HG02759 (cell line): ENCODE data around the gene ZDHHC19.
"Not testable (repeated sequence)": the region's sequence is repeated elsewhere in the genome, so short reads cannot be mapped to it uniquely, and the experiment has no call there.

ENCODE experiments used
- ATAC-seq: cut with Tn5 transposase; IDR thresholded peaks from one replicate; pipeline ENCODE4 v1.9.1; 2021; ENCODE audit warnings: mild to moderate bottlenecking, moderate library complexity; ENCODE audit not compliant: unreplicated experiment

Gene ZDHHC19, protein sequence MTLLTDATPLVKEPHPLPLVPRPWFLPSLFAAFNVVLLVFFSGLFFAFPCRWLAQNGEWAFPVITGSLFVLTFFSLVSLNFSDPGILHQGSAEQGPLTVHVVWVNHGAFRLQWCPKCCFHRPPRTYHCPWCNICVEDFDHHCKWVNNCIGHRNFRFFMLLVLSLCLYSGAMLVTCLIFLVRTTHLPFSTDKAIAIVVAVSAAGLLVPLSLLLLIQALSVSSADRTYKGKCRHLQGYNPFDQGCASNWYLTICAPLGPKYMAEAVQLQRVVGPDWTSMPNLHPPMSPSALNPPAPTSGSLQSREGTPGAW

DNA sequence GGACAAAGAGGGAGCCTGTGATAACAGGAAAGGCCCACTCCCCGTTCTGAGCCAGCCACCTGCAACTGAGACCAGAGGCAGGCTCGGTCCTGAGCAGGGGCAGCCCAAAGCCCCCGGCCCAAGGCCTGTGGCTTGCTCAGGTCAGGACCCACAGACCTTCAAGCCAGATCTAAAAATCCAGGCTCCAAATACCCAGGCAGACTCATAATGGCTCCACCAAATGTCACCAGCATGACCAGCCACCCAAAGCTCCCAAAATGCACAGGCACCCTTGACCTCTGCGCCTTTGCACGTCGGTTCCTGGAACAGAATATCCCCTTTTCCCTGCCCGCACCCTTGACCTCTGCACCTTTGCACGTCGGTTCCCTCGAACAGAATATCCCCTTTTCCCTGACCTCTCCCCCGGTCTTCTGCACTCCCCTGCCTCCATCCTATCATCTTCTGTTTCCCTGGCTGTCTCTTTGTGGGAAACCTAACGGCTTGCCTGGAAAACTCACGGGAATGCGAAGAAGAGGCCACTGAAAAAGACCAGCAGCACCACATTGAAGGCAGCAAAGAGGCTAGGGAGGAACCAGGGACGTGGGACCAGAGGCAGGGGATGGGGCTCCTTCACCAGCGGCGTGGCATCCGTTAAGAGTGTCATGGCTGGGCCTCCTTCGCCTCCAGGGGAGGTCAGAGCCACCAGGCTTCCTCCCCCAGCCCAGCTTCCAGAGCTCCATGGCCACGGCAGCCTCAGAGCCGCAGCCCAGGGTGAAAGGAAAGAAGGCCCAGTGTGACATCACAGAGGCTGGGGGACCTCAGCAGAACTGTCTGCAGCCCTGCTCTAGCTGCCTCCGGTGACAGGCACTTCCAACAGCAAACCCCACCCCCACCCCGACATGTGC lies at the start of gene ZDHHC19:
Gene ZDHHC19, minus strand, starts transcription at position 728 of the 884 bp plus-strand sequence. Its CDS starts 85 bp downstream, at position 643.
- no peak for ATAC-seq

DNA sequence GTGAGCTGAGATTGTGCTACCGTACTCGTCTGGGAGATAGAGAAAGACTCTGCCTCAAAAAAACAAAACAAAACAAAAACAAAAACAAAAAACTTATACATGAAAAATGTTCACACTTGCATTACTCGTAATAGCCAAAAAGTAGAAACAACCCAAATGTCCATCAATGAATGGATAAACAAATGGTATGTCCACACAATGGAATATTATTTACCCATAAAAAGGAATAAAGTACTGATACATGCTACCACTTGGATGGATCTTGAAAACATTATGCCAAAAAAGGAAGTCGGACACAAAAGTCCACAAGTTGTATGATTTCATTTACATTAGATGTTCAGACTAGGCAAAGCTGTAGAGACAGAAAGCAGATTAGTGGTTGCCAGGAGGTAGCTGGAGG lies 49.6 kb upstream of the ZDHHC19 start:
- ATAC-seq = no peak

DNA sequence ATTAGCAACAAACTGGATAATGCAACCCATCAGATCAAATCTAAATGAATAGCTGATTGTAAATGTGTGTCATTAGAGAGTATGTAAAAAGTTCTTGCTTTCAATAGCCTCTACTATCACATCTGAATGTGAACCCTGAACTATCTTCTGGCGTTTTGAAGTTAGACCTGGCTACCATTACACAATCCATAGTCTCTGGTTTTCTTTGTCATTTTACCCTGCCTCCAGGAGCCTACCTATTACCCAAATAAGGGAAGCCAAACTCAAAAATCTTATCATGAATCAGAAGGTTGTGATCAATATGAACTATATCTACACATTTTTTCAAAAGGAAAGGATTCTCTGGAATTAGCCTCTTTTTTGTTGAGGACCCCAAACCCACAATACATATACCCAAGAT lies 44.6 kb upstream of the ZDHHC19 start:
- ATAC-seq = no peak

DNA sequence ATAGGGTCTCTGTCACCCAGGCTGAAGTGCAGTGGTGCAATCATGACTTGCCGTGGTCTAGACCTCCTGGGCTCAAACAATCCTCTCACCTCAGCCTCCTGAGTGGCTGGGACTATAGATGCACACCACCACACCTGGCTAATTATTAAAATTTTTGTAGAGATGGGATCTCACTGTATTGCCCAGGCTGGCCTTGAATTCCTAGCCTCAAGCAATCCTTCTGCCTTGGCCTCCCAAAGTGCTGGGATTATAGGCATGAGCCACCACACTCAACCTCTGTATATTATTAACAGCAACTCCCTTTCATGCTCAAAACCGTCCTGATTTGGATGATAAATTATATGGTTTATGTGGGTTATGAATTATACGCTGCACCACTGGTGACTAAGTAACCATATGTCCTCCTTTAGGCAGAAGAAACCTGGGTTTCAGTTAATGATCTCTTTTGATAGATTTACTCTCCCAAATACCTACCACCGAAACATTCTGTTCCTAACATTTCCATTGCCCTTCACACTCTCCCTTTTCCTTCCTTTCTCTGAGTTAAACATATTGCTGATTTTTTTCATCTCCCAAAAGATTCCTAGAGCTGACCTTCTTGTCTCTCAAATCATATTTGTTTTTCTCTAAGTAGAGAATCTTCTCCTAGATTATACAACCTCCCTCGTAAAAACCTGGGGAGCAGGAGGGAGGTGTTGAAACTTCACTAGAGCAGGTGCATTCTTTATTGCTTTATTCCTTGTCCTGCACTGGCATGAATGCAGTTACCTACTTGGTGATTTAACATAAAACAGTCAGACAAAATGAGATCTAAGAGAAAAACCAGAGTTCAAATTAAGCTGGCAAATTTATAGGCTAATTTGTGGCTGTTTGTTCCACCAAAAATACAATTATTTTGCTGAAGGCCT lies 43.4 kb upstream of the ZDHHC19 start:
- no peak for ATAC-seq

DNA sequence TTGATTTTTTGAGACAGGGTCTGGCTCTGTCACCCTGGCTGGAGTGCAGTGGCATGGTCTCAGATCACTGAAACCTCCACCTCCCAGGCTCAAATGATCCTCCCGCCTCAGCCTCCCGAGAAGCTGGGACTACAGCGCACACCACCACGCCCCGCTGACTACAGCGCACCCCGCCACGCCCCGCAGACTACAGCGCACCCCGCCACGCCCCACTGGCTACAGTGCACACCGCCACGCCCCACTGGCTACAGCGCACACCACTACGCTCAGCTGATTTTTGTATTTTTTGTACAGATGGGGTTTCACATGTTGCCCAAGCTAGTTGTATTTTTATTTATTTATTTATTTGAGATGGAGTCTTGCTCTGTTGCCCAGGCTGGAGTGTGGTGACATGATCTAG lies 40.7 kb upstream of the ZDHHC19 start:
- ATAC-seq = no peak

DNA sequence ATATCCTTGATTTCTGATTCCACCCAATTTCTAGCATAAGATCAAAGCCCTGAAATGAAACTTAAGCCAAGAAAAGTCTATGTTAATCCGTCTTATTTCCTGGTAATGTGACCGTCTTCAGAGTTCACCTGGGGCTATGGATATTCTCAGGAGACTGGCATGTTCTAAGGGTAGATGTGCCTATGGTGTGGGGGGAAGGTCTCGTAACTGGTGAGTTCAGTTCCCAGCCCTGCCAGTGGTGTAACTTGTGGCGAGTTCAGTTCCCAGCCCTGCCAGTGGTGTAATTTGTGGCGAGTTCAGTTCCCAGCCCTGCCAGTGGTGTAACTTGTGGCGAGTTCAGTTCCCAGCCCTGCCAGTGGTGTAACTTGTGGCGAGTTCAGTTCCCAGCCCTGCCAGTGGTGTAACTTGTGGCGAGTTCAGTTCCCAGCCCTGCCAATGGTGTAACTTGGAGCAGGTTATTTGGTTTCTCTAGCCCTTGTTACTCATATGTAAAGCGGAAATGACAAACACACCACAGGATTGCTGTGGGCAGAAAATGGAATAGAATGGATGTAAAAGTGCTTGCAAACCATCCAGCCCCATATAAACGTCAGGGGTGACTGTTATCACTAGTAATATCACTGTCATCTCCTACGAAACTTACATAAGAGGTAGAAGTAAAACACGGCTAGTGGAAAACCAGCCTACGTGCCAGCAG lies 35.6 kb upstream of the ZDHHC19 start:
- ATAC-seq = no peak

DNA sequence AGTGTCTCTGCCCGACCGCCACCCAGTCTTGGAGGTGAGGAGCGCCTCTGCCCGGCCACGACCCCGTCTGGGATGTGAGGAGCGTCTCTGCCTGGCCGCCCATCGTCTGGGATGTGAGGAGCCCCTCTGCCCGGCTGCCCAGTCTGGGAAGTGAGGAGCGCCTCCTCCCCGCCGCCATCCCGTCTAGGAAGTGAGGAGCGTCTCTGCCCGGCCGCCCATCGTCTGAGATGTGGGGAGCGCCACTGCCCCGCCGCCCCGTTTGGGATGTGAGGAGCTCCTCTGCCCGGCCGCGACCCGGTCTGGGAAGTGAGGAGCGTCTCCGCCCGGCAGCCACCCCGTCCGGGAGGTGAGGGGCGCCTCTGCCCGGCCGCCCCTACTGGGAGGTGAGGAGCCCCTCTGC lies 33.0 kb upstream of the ZDHHC19 start:
- not testable (repeated sequence) for ATAC-seq

DNA sequence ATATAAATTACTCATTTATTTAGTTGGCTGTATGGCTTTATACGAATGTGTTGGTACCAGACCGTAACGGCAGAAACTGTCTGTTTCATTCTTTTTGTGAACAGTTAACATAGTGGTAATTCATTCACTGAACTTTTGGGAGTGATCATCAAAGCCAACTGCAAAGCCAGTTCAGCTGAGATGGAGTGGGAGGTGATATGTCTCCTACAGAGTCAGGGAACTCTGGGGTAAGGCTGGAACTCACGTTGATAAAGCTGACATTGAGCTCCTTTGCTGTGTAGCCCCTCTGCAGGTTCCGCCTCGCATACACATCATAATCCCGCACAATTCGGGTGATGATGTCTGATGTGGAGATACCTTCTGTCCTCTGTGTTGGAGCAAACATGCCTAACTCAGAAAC lies 30.5 kb upstream of the ZDHHC19 start:
- ATAC-seq = no peak

DNA sequence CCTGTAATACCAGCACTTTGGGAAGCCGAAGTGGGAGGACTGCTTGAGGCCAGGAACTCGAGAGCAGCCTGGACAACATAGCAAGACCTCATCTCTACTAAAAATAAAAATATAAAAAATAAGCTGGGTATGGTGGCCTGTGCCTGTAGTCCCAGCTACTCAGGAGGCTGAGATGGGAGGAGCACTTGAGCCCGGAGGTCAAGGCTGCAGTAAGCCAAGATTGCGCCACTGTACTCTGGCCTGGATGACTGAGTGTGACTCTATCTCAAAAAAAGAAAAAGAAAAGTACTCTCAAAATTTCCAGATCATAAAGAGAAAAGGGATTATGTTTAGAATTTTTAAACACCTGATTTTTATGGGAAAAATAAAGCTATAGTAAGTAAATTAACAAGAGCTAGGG lies 29.2 kb upstream of the ZDHHC19 start:
- no peak for ATAC-seq

DNA sequence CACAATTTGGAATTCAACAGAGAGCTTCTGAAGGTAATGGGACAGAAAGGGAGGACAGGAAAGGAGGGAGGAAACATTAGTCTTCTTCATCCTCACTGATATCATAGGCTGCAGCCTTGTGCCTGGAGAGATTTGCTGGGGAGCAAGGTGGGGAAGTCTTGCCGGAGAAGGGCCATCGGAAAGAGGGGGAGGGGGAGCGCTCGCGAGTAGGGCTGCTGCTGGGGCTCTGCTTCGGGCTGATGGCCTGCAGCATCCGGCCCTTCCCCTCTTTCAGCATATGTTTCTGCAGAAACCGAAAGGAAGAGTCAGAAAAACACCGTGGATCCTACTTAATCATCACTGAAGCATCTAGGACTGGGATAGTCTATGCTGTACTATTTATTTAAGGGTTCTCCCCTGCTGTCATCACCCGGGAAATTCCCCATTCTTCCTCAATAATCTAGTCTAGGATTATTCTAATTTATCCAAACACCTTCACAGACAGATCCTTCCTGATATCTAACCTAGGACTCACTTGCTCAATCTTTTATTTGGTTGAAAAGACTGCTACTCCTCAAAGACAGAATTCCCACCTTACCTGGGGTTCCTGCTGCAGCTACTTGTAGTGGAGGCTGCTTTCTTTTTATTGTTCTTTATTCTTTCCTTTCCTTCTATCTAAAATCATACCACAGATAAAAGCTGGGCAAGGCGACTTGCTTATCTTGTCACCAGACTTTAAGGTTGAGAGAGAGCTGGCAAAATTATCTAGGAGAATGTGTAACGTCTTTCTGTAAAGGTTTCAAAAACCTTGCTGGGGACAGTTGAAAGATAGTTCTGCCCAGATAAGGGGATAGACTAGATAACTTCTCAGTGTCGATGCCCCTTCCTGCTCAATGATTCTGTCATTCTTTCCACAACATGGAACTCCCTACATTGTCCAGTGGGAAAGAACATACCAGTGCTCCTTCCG lies 27.7 kb upstream of the ZDHHC19 start:
- no peak for ATAC-seq

DNA sequence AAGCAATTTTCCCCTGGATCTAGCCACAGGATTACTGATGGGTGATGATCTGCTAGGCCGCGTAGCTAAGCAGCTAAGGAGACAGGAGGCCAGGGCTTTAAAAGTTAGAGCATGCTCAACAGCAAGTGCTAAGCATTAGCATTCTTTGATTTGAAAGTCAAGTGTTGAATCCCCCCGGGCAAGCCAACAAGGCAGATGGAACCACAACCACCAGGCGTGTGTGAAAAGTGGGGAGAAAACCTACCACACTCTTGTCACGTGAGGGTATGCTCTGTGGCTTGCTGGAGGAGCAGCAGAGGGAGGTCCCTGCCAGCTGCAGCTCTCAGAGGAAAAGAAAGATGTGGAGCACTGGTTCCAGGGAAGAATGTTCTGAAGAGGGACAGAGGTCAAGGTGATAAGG lies 26.0 kb upstream of the ZDHHC19 start:
- no peak for ATAC-seq

DNA sequence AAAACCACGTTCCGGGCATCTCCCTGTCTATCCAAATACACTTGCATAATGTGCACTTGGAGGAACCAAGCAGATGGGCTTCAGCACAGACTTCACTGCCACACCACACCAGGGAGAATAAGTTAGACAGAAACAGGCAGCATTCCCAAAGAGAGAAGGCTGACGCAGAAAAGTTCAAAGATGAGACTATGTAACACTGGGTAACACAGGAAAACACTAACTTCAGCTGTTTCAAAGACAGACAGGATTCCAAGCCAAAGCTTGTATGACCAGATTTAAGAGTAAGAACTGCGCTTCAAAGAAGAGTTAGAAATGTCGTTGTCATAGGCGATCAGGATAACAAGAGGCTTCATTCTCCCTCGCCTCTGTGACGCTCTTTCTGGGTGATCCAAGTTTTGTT lies 25.0 kb upstream of the ZDHHC19 start:
- no peak for ATAC-seq

DNA sequence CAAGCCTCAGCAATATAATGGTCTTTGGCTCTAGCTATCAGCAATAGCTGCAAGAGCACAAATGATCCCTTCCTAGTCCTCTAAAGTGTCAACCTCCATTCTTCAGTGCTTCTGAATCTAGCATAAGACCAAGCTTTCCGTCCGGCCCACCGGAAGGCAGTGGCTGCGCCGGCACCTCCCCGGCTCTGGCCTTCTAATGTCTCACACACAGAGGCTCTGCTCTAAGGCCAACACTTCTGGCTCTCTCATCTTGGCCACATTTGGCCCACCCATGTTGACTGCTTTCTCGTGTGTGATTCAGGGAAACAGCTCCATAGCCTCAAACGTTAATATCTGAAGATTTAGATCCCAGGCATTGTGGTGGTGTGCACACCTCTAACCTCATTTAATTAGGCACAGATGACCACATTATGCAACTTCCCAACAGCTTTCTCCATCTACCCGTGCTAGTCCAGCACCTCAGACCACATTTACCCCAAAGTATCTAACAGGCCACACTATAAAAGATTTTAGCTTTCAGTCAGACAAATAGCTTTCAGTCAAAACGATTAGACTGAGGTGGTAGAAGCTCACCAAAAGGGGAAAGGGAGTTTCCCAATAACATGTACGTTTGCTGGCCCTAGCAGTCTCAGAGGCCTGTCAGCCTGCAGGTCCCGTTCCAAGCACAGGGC lies 24.4 kb upstream of the ZDHHC19 start:
- no peak for ATAC-seq

DNA sequence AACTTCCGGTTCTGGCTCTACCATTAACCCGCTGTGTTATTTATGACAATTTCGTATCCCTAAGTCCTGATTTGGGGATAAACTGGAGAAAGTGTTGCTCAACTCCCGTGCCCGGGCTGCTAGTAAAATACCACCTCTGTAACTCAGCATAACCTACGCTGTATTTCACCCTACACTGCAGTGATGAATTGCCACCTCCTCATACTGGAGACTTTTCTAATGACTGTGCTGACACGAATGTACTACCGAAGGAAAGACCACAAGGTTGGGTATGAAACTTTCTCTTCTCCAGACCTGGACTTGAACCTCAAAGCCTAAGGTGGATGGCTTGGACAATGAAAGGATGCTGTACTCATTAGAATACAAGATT lies 21.7 kb upstream of the ZDHHC19 start:
- no peak for ATAC-seq

DNA sequence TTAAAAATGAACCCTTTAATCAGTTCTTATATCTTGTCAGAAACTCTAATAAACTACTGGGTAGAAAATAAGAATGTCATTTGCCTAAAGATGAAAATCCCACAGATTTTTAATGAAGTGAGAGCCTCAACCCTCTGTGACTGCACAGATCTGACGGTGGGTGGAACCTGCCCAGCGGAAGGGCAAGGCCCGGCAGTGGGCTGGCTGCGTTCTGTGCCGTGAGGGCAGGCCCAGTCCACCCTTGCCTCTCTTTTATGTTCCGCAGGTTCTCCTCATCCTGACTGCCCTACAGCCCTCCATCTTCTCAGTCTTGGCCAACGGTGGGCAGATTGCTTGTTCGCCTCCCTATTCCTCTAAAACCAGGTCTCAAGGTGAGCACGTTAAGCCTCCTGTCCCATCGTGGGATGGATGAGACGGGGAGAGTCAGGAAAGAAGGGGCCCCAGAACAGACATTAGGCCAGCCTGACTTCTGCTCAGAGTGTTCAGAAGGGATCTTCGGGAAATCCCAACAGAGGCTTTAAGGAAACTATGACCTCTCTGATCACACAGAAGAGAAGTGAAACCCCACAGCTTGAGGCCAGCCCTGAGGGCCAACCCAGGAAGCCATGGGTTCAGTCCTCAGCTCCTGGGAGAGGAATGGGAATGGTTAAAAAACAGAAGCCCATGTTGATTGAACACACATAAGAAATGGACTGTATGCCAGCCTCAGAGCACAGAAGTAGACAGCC lies 21.1 kb upstream of the ZDHHC19 start:
- ATAC-seq = peak; percentile 63

DNA sequence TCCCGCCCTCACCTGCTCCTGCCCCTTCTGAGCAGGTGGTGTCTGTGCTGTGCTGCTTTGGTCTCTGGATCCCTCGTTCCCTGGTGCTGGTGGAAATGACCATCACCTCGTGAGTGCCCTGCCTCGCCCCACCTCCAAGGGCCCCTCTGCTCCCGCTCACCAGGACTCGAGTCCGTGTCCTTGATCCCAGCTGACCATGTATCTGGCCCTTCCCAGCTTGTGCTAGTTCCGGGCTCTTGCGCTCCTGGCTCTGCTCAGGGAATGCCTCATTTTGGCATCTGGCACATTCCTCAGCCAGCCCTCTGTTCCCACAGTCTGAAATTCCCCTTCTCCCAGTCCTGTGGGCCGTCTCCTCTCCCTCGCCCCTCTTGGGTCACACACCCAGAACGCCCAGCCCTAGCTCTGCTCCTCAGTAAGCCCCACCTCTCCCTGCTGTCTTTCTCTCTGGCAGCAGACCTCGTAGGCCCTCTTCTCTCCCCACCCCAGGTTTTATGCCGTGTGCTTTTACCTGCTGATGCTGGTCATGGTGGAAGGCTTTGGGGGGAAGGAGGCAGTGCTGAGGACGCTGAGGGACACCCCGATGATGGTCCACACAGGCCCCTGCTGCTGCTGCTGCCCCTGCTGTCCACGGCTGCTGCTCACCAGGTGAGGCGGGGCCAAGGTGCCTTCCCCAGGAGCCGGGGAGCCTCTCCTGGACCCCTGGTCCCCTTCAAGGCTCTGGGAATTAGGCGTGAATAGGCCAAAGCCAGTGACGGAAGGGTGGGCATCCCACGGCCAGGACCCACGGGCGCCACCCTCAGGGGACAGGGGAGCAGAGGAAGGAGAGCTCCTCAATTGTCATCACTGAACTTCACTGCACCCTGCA lies 16.7 kb upstream of the ZDHHC19 start:
- no peak for ATAC-seq

DNA sequence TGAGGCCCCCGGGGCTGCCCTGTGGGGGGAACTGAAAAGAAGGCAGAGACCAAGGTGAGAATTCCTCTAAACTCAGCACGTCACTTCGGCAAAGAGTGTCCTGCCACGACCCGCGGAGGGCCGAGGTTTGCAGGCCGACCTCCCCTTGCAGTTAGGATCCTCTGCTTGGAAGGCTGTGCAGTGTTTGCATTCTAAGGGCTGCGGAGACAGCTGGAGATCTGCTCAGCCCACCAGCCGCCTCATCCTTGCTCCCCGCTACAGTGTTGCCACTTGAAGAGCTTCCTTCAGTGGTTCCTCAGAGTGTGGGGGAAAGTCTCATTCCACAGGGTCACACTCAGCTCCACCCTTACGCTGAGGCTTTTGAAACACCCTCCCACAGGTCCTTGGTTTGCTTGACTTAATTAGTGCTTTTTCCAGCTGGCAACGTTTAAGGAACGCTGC lies 15.9 kb upstream of the ZDHHC19 start:
- ATAC-seq = no peak
